GM10847 (cell line): ENCODE measurements around the gene CD300LG.

Experiments used
- POLR2A ChIP-seq: IDR thresholded peaks from 2 replicates; pipeline ENCODE4 v1.6.1; 2011; ENCODE audit not compliant: insufficient read length; ENCODE audit errors: extremely low read depth

Gene CD300LG

GRCh38 chr17:43817826-43818225 lies 29.1 kb upstream of the CD300LG start:
- TF ChIP-seq POLR2A: no peak

- TF ChIP-seq POLR2A: no peak
Measured at GRCh38 chr17:43818966-43819365, 28.0 kb upstream of the CD300LG start.

- no peak for TF ChIP-seq POLR2A
Measured at GRCh38 chr17:43820759-43821158, 26.2 kb upstream of the CD300LG start.

GRCh38 chr17:43822570-43823190 lies 24.3 kb upstream of the CD300LG start:
- no peak for TF ChIP-seq POLR2A

GRCh38 chr17:43823350-43824084 lies 23.5 kb upstream of the CD300LG start:
- no peak for TF ChIP-seq POLR2A

GRCh38 chr17:43825567-43825966 lies 21.4 kb upstream of the CD300LG start:
- TF ChIP-seq POLR2A: no peak

- no peak for TF ChIP-seq POLR2A
Measured at GRCh38 chr17:43826206-43826605, 20.8 kb upstream of the CD300LG start.

- TF ChIP-seq POLR2A: no peak
Measured at GRCh38 chr17:43827596-43827995, 19.4 kb upstream of the CD300LG start.

GRCh38 chr17:43829738-43830137 lies 17.2 kb upstream of the CD300LG start:
- no peak for TF ChIP-seq POLR2A

- TF ChIP-seq POLR2A: no peak
Measured at GRCh38 chr17:43830510-43831140, 16.4 kb upstream of the CD300LG start.

GRCh38 chr17:43831633-43832032 lies 15.3 kb upstream of the CD300LG start:
- TF ChIP-seq POLR2A: no peak

- no peak for TF ChIP-seq POLR2A
Measured at GRCh38 chr17:43832168-43832975, 14.6 kb upstream of the CD300LG start.

- TF ChIP-seq POLR2A: no peak
Measured at GRCh38 chr17:43832976-43833829, 13.8 kb upstream of the CD300LG start, which contains the start of gene MPP3. Gene MPP3, minus strand, starts transcription at chr17:43833146. Its CDS starts 1,240 bp downstream, at chr17:43831906.

- TF ChIP-seq POLR2A: no peak
Measured at GRCh38 chr17:43834106-43834505, 12.9 kb upstream of the CD300LG start.

- TF ChIP-seq POLR2A: no peak
Measured at GRCh38 chr17:43839670-43840108, 7.3 kb upstream of the CD300LG start.

GRCh38 chr17:43840814-43841213 lies 6.2 kb upstream of the CD300LG start:
- no peak for TF ChIP-seq POLR2A
